B cell (primary cell): ENCODE measurements around the gene MYH14. TPM values are rescaled to one million over a fixed set of nuclear protein-coding genes. Genes with fewer than 3 reads are reported as not detected.

Experiments
- ATAC-seq: fragments of 200-7000 bp; cut with Tn5 transposase; one replicate; pipeline ENCODE4 v1.10.0; 2021; ENCODE audit warnings: low read depth, mild to moderate bottlenecking, moderate number of reproducible peaks, moderate library complexity
- CTCF ChIA-PET: fragments of 350-600 bp; sonication (Branson Sonifier 250); formaldehyde crosslinking; loops from one replicate; lab custom pipeline; 2021; ENCODE audit warnings: antibody characterized with exemption, inconsistent platforms; lab: Charles Lee
- POLR2A ChIA-PET: fragments of 350-600 bp; sonication (Branson Sonifier 250); formaldehyde crosslinking; loops from one replicate; lab custom pipeline; 2021; ENCODE audit warnings: antibody characterized with exemption; lab: Charles Lee
- DNase-seq: peaks from one replicate; pipeline ENCODE4 v3.0.0; 2013
- H2AFZ ChIP-seq: 2 replicates; pipeline ENCODE4 v1.6.1; 2012; ENCODE audit warnings: mild to moderate bottlenecking, low read depth, low read length; ENCODE audit not compliant: insufficient read depth, poor library complexity, severe bottlenecking
- H3K27ac ChIP-seq, 2 donors: 1 replicate in 1 of 2; 2 replicates in 1 of 2; pipeline ENCODE4 v1.5.1; 2012 to 2013; ENCODE audit warnings: low read length in 2 of 2, mild to moderate bottlenecking in 2 of 2, moderate library complexity in 1 of 2
- H3K27me3 ChIP-seq, 4 experiments: fragments of 200-600 bp in 1 of 4; sonication (generic) in 1 of 4; replicated peaks in 1 of 4; 1 replicate in 2 of 4; 2 replicates in 2 of 4; pipeline versions ENCODE4 v1.6.1 to v1.7.0; 2013 to 2016; ENCODE audit warnings: low read length in 3 of 4, mild to moderate bottlenecking in 2 of 4, mixed read lengths in 1 of 4, moderate library complexity in 1 of 4; ENCODE audit not compliant: insufficient read depth in 4 of 4, control insufficient read depth in 3 of 4; ENCODE audit errors: control extremely low read depth in 1 of 4
- H3K36me3 ChIP-seq, 2 experiments: replicated peaks in 1 of 2; 1 replicate in 1 of 2; 2 replicates in 1 of 2; pipeline versions ENCODE4 v1.6.1 to v1.7.1; 2013; ENCODE audit warnings: low read length in 1 of 2; ENCODE audit not compliant: insufficient read depth in 2 of 2, control insufficient read depth in 1 of 2; ENCODE audit errors: control extremely low read depth in 1 of 2, extremely low read depth in 1 of 2
- H3K4me1 ChIP-seq, 2 donors: fragments of 200-600 bp in 1 of 2; sonication (generic) in 1 of 2; 1 replicate in 1 of 2; 2 replicates in 1 of 2; pipeline versions ENCODE4 v1.5.1 to v1.6.1; 2013 to 2017; ENCODE audit warnings: low read length in 2 of 2; ENCODE audit not compliant: control insufficient read depth in 2 of 2, insufficient read depth in 2 of 2
- H3K4me2 ChIP-seq: replicated peaks from 2 replicates; pipeline ENCODE3; 2012; ENCODE audit warnings: mild to moderate bottlenecking, low read depth, low read length; ENCODE audit not compliant: poor library complexity, severe bottlenecking
- H3K4me3 ChIP-seq, 5 experiments: fragments of 200-600 bp in 1 of 5; sonication (generic) in 1 of 5; 1 replicate in 3 of 5; 2 replicates in 2 of 5; pipeline versions ENCODE4 v1.5.1 to v1.7.0; 2011 to 2016; ENCODE audit warnings: low read length in 4 of 5, mild to moderate bottlenecking in 4 of 5, low read depth in 2 of 5, control low read depth in 1 of 5, moderate library complexity in 1 of 5; ENCODE audit not compliant: insufficient read depth in 1 of 5; ENCODE audit errors: control extremely low read depth in 1 of 5, extremely low read depth in 1 of 5
- H3K79me2 ChIP-seq: fragments of 200-600 bp; sonication (generic); one replicate; pipeline ENCODE4 v1.6.0; 2016; ENCODE audit warnings: low read length; ENCODE audit not compliant: control insufficient read depth, insufficient read depth
- H3K9ac ChIP-seq: fragments of 200-600 bp; sonication (generic); 2 replicates; pipeline ENCODE4 v1.6.1; 2017; ENCODE audit warnings: mild to moderate bottlenecking, low read length, moderate library complexity
- H3K9me3 ChIP-seq, 3 donors: one replicate each; pipeline versions ENCODE4 v1.6.1 to v1.7.1; 2013; ENCODE audit warnings: low read length in 2 of 3; ENCODE audit not compliant: control insufficient read depth in 2 of 3, insufficient read depth in 1 of 3; ENCODE audit errors: control extremely low read depth in 1 of 3
- H4K20me1 ChIP-seq: 2 replicates; pipeline ENCODE4 v1.6.0; 2012; ENCODE audit warnings: mild to moderate bottlenecking, low read length; ENCODE audit not compliant: insufficient read depth, control insufficient read depth, poor library complexity, severe bottlenecking
- H3K27ac Mint-ChIP-seq: one replicate; pipeline ENCODE4 v1.8.0; 2021; ENCODE audit warnings: mixed read lengths
- H3K27me3 Mint-ChIP-seq: one replicate; pipeline ENCODE4 v1.8.0; 2021; ENCODE audit warnings: mixed read lengths
- H3K4me1 Mint-ChIP-seq: one replicate; pipeline ENCODE4 v1.8.0; 2021; ENCODE audit warnings: mixed read lengths
- H3K4me3 Mint-ChIP-seq: one replicate; pipeline ENCODE4 v1.8.0; 2021; ENCODE audit warnings: mixed read lengths
- H3K9me3 Mint-ChIP-seq: one replicate; pipeline ENCODE4 v1.8.0; 2022; ENCODE audit warnings: mixed read lengths; ENCODE audit not compliant: insufficient read depth
- EZH2 ChIP-seq: IDR thresholded peaks from 2 replicates; pipeline ENCODE4 v1.6.1; 2012; ENCODE audit warnings: borderline replicate concordance, low read depth, mild to moderate bottlenecking, moderate library complexity, low read length; ENCODE audit not compliant: insufficient read depth, poor library complexity, severe bottlenecking
- WGBS: methylation state at CpG from one replicate; pipeline ENCODE4 v1.1.5; 2013; ENCODE audit warnings: missing lambda C conversion rate; ENCODE audit not compliant: insufficient coverage; 5-methylcytosine and 5-hydroxymethylcytosine counted together
- intact Hi-C: fragments of 100-400 bp; cut with micrococcal nuclease; formaldehyde crosslinking; loops from one replicate; pipeline ENCODE4 v1.10.0; 2022
- polyA plus RNA-seq: library from polyadenylated mRNA; depleted of rRNA; stranded (reverse); fragments of >200 nt; gene quantifications from 2 replicates; pipeline ENCODE4 v1.2.3, GENCODE V29; 2012
- total RNA-seq, 2 donors: library from RNA; stranded (reverse); fragments of 120-200 nt in 1 of 2; gene quantifications; 1 replicate in 1 of 2; 2 replicates in 1 of 2; pipeline versions ENCODE4 v1.2.3 to v1.2.4, GENCODE V29; 2013 to 2022
- TF ChIP-seq, protein P1 (sequence below): fragments of 200-600 bp; IDR thresholded peaks from one replicate; pipeline ENCODE4 v1.8.0; 2022; ENCODE audit warnings: antibody characterized with exemption, mild to moderate bottlenecking

MYH14 gene
- total and polyA plus RNA-seq, 2 donors (not counting 1 experiment from before 2014, with no cell fraction given): not detected

DNA sequence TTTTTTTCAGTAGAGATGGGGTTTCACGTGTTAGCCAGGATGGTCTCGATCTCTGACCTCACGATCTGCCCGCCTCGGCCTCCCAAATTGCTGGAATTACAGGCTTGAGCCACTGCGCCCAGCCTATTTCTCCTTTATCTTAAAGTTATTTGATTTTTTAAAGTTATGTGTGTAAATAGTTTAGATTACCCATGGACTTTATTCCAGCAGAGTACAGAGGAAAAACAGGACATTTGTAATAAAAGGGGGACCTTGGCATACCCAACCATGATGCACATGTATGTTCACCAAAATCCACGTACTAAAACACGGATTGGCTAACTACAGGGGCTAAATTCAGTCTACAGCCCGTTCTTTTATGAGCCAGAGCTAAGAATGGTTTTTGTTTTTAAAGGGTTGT is 26.6 kb upstream of the MYH14 start:
- no peak for TF ChIP-seq EZH2
- TF ChIP-seq, protein P1, sequence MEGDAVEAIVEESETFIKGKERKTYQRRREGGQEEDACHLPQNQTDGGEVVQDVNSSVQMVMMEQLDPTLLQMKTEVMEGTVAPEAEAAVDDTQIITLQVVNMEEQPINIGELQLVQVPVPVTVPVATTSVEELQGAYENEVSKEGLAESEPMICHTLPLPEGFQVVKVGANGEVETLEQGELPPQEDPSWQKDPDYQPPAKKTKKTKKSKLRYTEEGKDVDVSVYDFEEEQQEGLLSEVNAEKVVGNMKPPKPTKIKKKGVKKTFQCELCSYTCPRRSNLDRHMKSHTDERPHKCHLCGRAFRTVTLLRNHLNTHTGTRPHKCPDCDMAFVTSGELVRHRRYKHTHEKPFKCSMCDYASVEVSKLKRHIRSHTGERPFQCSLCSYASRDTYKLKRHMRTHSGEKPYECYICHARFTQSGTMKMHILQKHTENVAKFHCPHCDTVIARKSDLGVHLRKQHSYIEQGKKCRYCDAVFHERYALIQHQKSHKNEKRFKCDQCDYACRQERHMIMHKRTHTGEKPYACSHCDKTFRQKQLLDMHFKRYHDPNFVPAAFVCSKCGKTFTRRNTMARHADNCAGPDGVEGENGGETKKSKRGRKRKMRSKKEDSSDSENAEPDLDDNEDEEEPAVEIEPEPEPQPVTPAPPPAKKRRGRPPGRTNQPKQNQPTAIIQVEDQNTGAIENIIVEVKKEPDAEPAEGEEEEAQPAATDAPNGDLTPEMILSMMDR: no peak
- Histone ChIP-seq H2AFZ (no peak overlapping the region), H3K36me3 (no peaks in the 10 kb centered on the region), H3K27me3 (peaks cover 0 to 3% (median 0%) of the 10 kb centered on the region in 4 experiments), H3K9ac (no peak overlapping the region), H4K20me1 (no peaks in the 10 kb centered on the region), H3K4me3 (no peak overlapping the region), H3K27ac (no peak overlapping the region), H3K4me2 (no peak overlapping the region), H3K4me1 (no peaks in the 10 kb centered on the region), H3K9me3 (peaks cover 0 to 13% (median 0%) of the 10 kb centered on the region in 3 donors), H3K79me2 (no peaks in the 10 kb centered on the region)
- ATAC-seq (no peak), DNase-seq (no peak)
- no peak overlapping the region for H3K4me3 Mint-ChIP-seq
- CTCF ChIA-PET: no interaction called here
- no peaks in the 10 kb centered on the region for H3K4me1 Mint-ChIP-seq
- H3K27ac Mint-ChIP-seq: no peak overlapping the region
- H3K9me3 Mint-ChIP-seq: peaks cover 8% of the 10 kb centered on the region
- intact Hi-C loops: no loop called here
- WGBS: no CpG with 5 or more reads among the region's 9 CpGs
- H3K27me3 Mint-ChIP-seq: peaks cover 28% of the 10 kb centered on the region
- POLR2A ChIA-PET: no interaction called here

DNA sequence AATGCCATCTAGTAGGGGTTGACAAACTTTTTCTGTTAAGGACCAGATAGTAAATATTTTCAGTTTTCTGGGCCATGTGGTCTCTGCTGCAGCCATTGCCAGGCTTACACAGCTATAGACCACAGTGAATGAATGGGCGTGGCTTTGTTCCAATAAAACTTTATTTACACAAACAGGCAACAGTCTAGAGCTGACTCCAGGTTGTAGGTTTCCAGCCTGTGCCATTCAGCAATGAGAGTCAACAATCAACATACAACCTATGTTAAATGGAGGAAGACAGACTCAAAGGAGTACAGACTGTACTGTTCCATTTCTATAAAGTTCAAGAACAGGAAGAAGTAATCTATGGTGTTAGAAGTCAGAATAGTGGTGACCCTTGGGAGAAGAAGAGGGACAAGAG is 25.1 kb upstream of the MYH14 start:
- no peak overlapping the region for H3K9ac ChIP-seq
- TF ChIP-seq, protein P1: no peak
- no peak for TF ChIP-seq EZH2
- no CpG with 5 or more reads among the region's 1 CpG for WGBS
- Mint-ChIP-seq H3K27me3 (peaks cover 29% of the 10 kb centered on the region), H3K4me1 (no peaks in the 10 kb centered on the region), H3K4me3 (no peak overlapping the region), H3K9me3 (peaks cover 8% of the 10 kb centered on the region), H3K27ac (no peak overlapping the region)
- no peak overlapping the region for H3K27ac ChIP-seq
- H4K20me1 ChIP-seq: no peaks in the 10 kb centered on the region
- intact Hi-C loops: no loop called here
- CTCF ChIA-PET: no interaction called here
- H3K27me3 ChIP-seq: peaks cover 0 to 3% (median 0%) of the 10 kb centered on the region in 4 experiments
- no peak overlapping the region for H3K4me3 ChIP-seq
- DNase-seq: no peak
- H3K4me1 ChIP-seq: no peaks in the 10 kb centered on the region
- no peaks in the 10 kb centered on the region for H3K79me2 ChIP-seq
- no peaks in the 10 kb centered on the region for H3K36me3 ChIP-seq
- H2AFZ ChIP-seq: no peak overlapping the region
- no peak for ATAC-seq
- no peak overlapping the region for H3K4me2 ChIP-seq
- peaks cover 0 to 13% (median 0%) of the 10 kb centered on the region in 3 donors for H3K9me3 ChIP-seq
- POLR2A ChIA-PET: no interaction called here
